ENCODE results near the gene GPR39. TPM values are rescaled to one million over a fixed set of nuclear protein-coding genes. Genes with fewer than 3 reads are reported as not detected.

The GPR39 gene
- total and polyA plus RNA-seq, 7 experiments from 2014 or later = not detected

- no peak overlapping the region for H3K4me3 Mint-ChIP-seq
These were observed 80.0 kb downstream of the GPR39 start for GRCh38 chr2:132496555-132496954.

GRCh38 chr2:132497591-132497990, 81.0 kb downstream of the GPR39 start:
- H3K4me3 Mint-ChIP-seq = no peak overlapping the region
- ChIA-PET CTCF (no interaction called here), POLR2A (no interaction called here)
- DNase-seq (no peak), ATAC-seq (no peak)
- H3K9me3 Mint-ChIP-seq = peaks cover 0 to 22% (median 7%) of the 10 kb centered on the region in 11 donors
- Histone ChIP-seq H3K9me3 (ENCODE audit: control insufficient read depth in 2 of 3, low read length in 3 of 3) (no peaks in the 10 kb centered on the region), H3K27ac (ENCODE audit: low read depth, low read length) (no peak overlapping the region), H3K36me3 (ENCODE audit: control insufficient read depth in 2 of 3, insufficient read depth in 3 of 3, low read length in 3 of 3) (no peaks in the 10 kb centered on the region), H3K27me3 (ENCODE audit: control insufficient read depth in 2 of 2, insufficient read depth in 2 of 2, low read length in 2 of 2) (no peaks in the 10 kb centered on the region), H3K4me1 (ENCODE audit: control insufficient read depth in 2 of 2, insufficient read depth in 2 of 2, low read length in 2 of 2) (no peaks in the 10 kb centered on the region), H3K4me3 (ENCODE audit: low read length) (no peak overlapping the region)
- no peaks in the 10 kb centered on the region for H3K4me1 Mint-ChIP-seq
- H3K27me3 Mint-ChIP-seq = no peaks in the 10 kb centered on the region
- intact Hi-C loops (cut with micrococcal nuclease) = no loop called here
- no peaks in the 10 kb centered on the region for H3K36me3 Mint-ChIP-seq
- no peak overlapping the region for H3K27ac Mint-ChIP-seq

More at GRCh38 chr2:132496555-132496954, 80.0 kb downstream of the GPR39 start:
- Mint-ChIP-seq H3K36me3 (no peaks in the 10 kb centered on the region), H3K27me3 (no peaks in the 10 kb centered on the region), H3K27ac (no peak overlapping the region), H3K4me1 (no peaks in the 10 kb centered on the region), H3K9me3 (peaks cover 0 to 21% (median 3%) of the 10 kb centered on the region in 11 donors)
- CTCF ChIA-PET = no interaction called here
- POLR2A ChIA-PET = no interaction called here
- Histone ChIP-seq H3K4me3 (ENCODE audit: low read length) (no peak overlapping the region), H3K36me3 (ENCODE audit: control insufficient read depth in 2 of 3, insufficient read depth in 3 of 3, low read length in 3 of 3) (no peaks in the 10 kb centered on the region), H3K4me1 (ENCODE audit: control insufficient read depth in 2 of 2, insufficient read depth in 2 of 2, low read length in 2 of 2) (no peaks in the 10 kb centered on the region), H3K27ac (ENCODE audit: low read depth, low read length) (no peak overlapping the region), H3K27me3 (ENCODE audit: control insufficient read depth in 2 of 2, insufficient read depth in 2 of 2, low read length in 2 of 2) (no peaks in the 10 kb centered on the region), H3K9me3 (ENCODE audit: control insufficient read depth in 2 of 3, low read length in 3 of 3) (no peaks in the 10 kb centered on the region)
- DNase-seq (no peak), ATAC-seq (no peak)
- intact Hi-C loops (cut with micrococcal nuclease) = no loop called here

GRCh38 chr2:132503701-132504100, 87.1 kb downstream of the GPR39 start:
- Histone ChIP-seq H3K36me3 (ENCODE audit: control insufficient read depth in 2 of 3, insufficient read depth in 3 of 3, low read length in 3 of 3) (no peaks in the 10 kb centered on the region), H3K4me1 (ENCODE audit: control insufficient read depth in 2 of 2, insufficient read depth in 2 of 2, low read length in 2 of 2) (no peaks in the 10 kb centered on the region), H3K27ac (ENCODE audit: low read depth, low read length) (no peak overlapping the region), H3K9me3 (ENCODE audit: control insufficient read depth in 2 of 3, low read length in 3 of 3) (peaks cover 0 to 3% (median 0%) of the 10 kb centered on the region in 3 experiments), H3K27me3 (ENCODE audit: control insufficient read depth in 2 of 2, insufficient read depth in 2 of 2, low read length in 2 of 2) (no peaks in the 10 kb centered on the region), H3K4me3 (ENCODE audit: low read length) (no peak overlapping the region)
- CTCF ChIA-PET = no interaction called here
- Mint-ChIP-seq H3K9me3 (peaks cover 6 to 46% (median 11%) of the 10 kb centered on the region in 11 donors), H3K27me3 (peaks cover 0 to 6% (median 0%) of the 10 kb centered on the region in 5 donors), H3K4me3 (no peak overlapping the region), H3K4me1 (no peaks in the 10 kb centered on the region), H3K27ac (no peak overlapping the region), H3K36me3 (peaks cover 0 to 3% (median 0%) of the 10 kb centered on the region in 5 donors)
- ATAC-seq = no peak
- POLR2A ChIA-PET = no interaction called here
- intact Hi-C loops (cut with micrococcal nuclease) = no loop called here
- DNase-seq = no peak

GRCh38 chr2:132515010-132515409, 98.4 kb downstream of the GPR39 start:
- H3K36me3 ChIP-seq (ENCODE audit: control insufficient read depth in 2 of 3, insufficient read depth in 3 of 3, low read length in 3 of 3) = no peaks in the 10 kb centered on the region
- H3K4me3 ChIP-seq (ENCODE audit: low read length) = no peak overlapping the region
- peaks cover 0 to 1% (median 0%) of the 10 kb centered on the region in 3 experiments for H3K9me3 ChIP-seq (ENCODE audit: control insufficient read depth in 2 of 3, low read length in 3 of 3)
- POLR2A ChIA-PET = no interaction called here
- no peak overlapping the region for H3K27ac ChIP-seq (ENCODE audit: low read depth, low read length)
- no peak for ATAC-seq
- no peaks in the 10 kb centered on the region for H3K27me3 ChIP-seq (ENCODE audit: control insufficient read depth in 2 of 2, insufficient read depth in 2 of 2, low read length in 2 of 2)
- H3K4me3 Mint-ChIP-seq = no peak overlapping the region
- H3K4me1 ChIP-seq (ENCODE audit: control insufficient read depth in 2 of 2, insufficient read depth in 2 of 2, low read length in 2 of 2) = no peaks in the 10 kb centered on the region
- CTCF ChIA-PET = no interaction called here
- no peaks in the 10 kb centered on the region for H3K4me1 Mint-ChIP-seq
- intact Hi-C loops (cut with micrococcal nuclease) = no loop called here
- no peak overlapping the region for H3K27ac Mint-ChIP-seq
- no peaks in the 10 kb centered on the region for H3K36me3 Mint-ChIP-seq
- no peak for DNase-seq
- H3K9me3 Mint-ChIP-seq = peaks cover 0 to 8% (median 0%) of the 10 kb centered on the region in 11 donors
- peaks cover 0 to 3% (median 0%) of the 10 kb centered on the region in 5 donors for H3K27me3 Mint-ChIP-seq

GRCh38 chr2:132517386-132517785, 100.8 kb downstream of the GPR39 start:
- ChIA-PET CTCF (interaction anchor here (0.8 kb wide), 1 partner anchor 9 kb away, joined by 3 read pairs; no protein-coding TSS in a partner anchor), POLR2A (no interaction called here)
- Mint-ChIP-seq H3K27me3 (peaks cover 0 to 6% (median 0%) of the 10 kb centered on the region in 5 donors), H3K4me1 (no peaks in the 10 kb centered on the region), H3K9me3 (peaks cover 0 to 11% (median 0%) of the 10 kb centered on the region in 11 donors), H3K36me3 (peaks cover 0 to 4% (median 0%) of the 10 kb centered on the region in 5 donors), H3K27ac (no peak overlapping the region), H3K4me3 (no peak overlapping the region)
- intact Hi-C loops (cut with micrococcal nuclease) = no loop called here
- Histone ChIP-seq H3K27ac (ENCODE audit: low read depth, low read length) (no peak overlapping the region), H3K36me3 (ENCODE audit: control insufficient read depth in 2 of 3, insufficient read depth in 3 of 3, low read length in 3 of 3) (no peaks in the 10 kb centered on the region), H3K4me3 (ENCODE audit: low read length) (no peak overlapping the region), H3K4me1 (ENCODE audit: control insufficient read depth in 2 of 2, insufficient read depth in 2 of 2, low read length in 2 of 2) (no peaks in the 10 kb centered on the region), H3K9me3 (ENCODE audit: control insufficient read depth in 2 of 3, low read length in 3 of 3) (no peaks in the 10 kb centered on the region), H3K27me3 (ENCODE audit: control insufficient read depth in 2 of 2, insufficient read depth in 2 of 2, low read length in 2 of 2) (no peaks in the 10 kb centered on the region)
- no peak for DNase-seq
- ATAC-seq = no peak

- Mint-ChIP-seq H3K4me3 (no peak overlapping the region), H3K27me3 (peaks cover 0 to 6% (median 0%) of the 10 kb centered on the region in 5 donors), H3K36me3 (peaks cover 0 to 4% (median 0%) of the 10 kb centered on the region in 5 donors), H3K9me3 (peaks cover 0 to 11% (median 0%) of the 10 kb centered on the region in 11 donors), H3K27ac (no peak overlapping the region), H3K4me1 (no peaks in the 10 kb centered on the region)
- no peaks in the 10 kb centered on the region for H3K9me3 ChIP-seq (ENCODE audit: control insufficient read depth in 2 of 3, low read length in 3 of 3)
- no peak overlapping the region for H3K4me3 ChIP-seq (ENCODE audit: low read length)
- DNase-seq (no peak), ATAC-seq (no peak)
- CTCF ChIA-PET = no interaction called here
- H3K4me1 ChIP-seq (ENCODE audit: control insufficient read depth in 2 of 2, insufficient read depth in 2 of 2, low read length in 2 of 2) = no peaks in the 10 kb centered on the region
- H3K27me3 ChIP-seq (ENCODE audit: control insufficient read depth in 2 of 2, insufficient read depth in 2 of 2, low read length in 2 of 2) = no peaks in the 10 kb centered on the region
- intact Hi-C loops (cut with micrococcal nuclease) = no loop called here
- H3K36me3 ChIP-seq (ENCODE audit: control insufficient read depth in 2 of 3, insufficient read depth in 3 of 3, low read length in 3 of 3) = no peaks in the 10 kb centered on the region
- POLR2A ChIA-PET = no interaction called here
- H3K27ac ChIP-seq (ENCODE audit: low read depth, low read length) = no peak overlapping the region
These were observed 101.7 kb downstream of the GPR39 start for GRCh38 chr2:132518302-132518701.

- Histone ChIP-seq H3K27me3 (ENCODE audit: control insufficient read depth in 2 of 2, insufficient read depth in 2 of 2, low read length in 2 of 2) (no peaks in the 10 kb centered on the region), H3K4me1 (ENCODE audit: control insufficient read depth in 2 of 2, insufficient read depth in 2 of 2, low read length in 2 of 2) (no peaks in the 10 kb centered on the region), H3K9me3 (ENCODE audit: control insufficient read depth in 2 of 3, low read length in 3 of 3) (no peaks in the 10 kb centered on the region), H3K27ac (ENCODE audit: low read depth, low read length) (no peak overlapping the region), H3K36me3 (ENCODE audit: control insufficient read depth in 2 of 3, insufficient read depth in 3 of 3, low read length in 3 of 3) (no peaks in the 10 kb centered on the region), H3K4me3 (ENCODE audit: low read length) (no peak overlapping the region)
- Mint-ChIP-seq H3K4me3 (no peak overlapping the region), H3K27me3 (peaks cover 0 to 6% (median 0%) of the 10 kb centered on the region in 5 donors), H3K4me1 (no peaks in the 10 kb centered on the region), H3K27ac (no peak overlapping the region), H3K36me3 (peaks cover 0 to 4% (median 0%) of the 10 kb centered on the region in 5 donors), H3K9me3 (peaks cover 0 to 10% (median 0%) of the 10 kb centered on the region in 11 donors)
- DNase-seq (no peak), ATAC-seq (no peak)
- intact Hi-C loops (cut with micrococcal nuclease) = no loop called here
- POLR2A ChIA-PET = no interaction called here
- CTCF ChIA-PET = no interaction called here
These were observed 103.0 kb downstream of the GPR39 start for GRCh38 chr2:132519566-132519965.
